ENCODE measurements around the gene PI4KB.
"Not testable (repeated sequence)": the region's sequence is repeated elsewhere in the genome, so short reads cannot be mapped to it uniquely, and the experiment has no call there.

Gene PI4KB

GRCh38 chr1:151287767-151288500, 39.3 kb downstream of the PI4KB start:
- DNase-seq, result no peak
- intact Hi-C loops (cut with DNase I), result no loop called here

DNA sequence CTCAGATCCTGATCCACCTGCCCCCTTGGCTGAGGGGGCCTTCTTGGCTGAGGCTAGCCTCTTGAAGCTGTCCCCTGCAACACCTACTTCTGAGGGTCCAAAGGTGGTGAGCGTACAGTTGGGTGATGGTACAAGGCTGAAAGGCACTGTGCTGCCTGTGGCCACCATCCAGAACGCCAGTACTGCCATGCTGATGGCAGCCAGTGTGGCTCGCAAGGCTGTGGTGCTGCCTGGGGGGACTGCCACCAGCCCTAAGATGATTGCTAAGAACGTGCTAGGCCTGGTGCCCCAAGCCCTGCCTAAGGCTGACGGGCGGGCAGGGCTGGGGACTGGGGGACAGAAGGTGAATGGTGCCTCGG, 39.9 kb downstream of the PI4KB start:
- DNase-seq, result no peak
- intact Hi-C loops (cut with DNase I), result no loop called here

GRCh38 chr1:151286619-151287340, 40.4 kb downstream of the PI4KB start:
- intact Hi-C loops (cut with DNase I), result no loop called here

GRCh38 chr1:151284013-151284577, 43.1 kb downstream of the PI4KB start:
- intact Hi-C loops (cut with DNase I), result no loop called here
- DNase-seq, result no peak

More at GRCh38 chr1:151286619-151287340, 40.4 kb downstream of the PI4KB start:
- no peak for DNase-seq

GRCh38 chr1:151282883-151283725, 44.1 kb downstream of the PI4KB start:
- peak in 18 of 42 donors; percentile 18 to 59 (median 31) for DNase-seq
- intact Hi-C loops (cut with DNase I), result no loop called here

DNA sequence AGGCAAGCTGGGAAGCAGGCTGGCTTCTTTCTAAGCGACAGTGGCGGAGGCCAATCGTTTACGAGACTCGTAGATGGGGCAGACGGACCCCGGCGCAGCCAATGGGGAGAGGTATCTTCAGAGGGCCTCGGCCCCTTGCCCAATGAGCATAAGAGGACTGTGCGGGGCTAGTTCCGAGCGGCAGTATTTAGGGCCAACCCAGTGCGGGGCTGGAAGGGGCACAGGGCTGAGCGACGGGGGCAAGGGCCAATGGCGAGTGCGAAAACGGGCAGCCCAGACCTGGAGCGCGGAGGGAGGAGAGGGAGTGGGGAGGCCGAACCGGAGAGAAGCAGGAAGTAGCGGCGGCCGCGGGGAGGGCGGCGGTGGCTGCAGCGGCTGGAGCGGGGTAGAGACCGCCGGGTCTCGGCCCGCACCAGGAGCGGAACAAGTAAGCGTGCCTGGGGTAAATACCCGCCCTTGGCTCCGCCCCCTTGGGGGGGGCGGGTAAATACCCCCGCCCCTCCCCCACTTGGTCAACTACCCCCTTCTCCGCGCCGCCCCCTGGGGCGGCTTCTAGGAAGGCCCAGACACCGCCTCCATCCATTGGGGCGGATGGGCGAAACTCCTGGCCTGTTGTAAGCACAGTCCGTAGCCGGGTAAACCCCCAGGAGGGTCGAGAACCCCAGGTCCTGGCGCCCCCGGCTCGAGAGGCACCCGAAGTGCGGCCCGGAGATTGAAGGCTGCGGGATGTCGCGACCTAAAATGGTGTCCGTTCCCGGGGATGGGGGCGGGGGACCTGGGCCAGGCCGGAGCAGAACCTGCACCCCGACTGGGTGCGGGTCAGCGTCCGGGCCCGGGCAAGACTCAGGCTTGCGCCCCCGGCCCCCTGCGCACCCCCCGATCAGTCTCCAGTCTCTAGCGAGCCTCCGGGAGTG, 45.0 kb downstream of the PI4KB start, which contains the start of gene ZNF687:
Gene ZNF687 (plus strand): TSS at position 331 of the 914 bp plus-strand sequence. CDS start 3,993 bp downstream, outside the sequence.
- intact Hi-C loops (cut with DNase I), result loop anchor here (2.0 kb wide), 1 partner anchor 27 kb away; the partner anchor contains the start of gene PSMD4

GRCh38 chr1:151281225-151281968, 45.8 kb downstream of the PI4KB start:
- peak; percentile 89 to 98 (median 95) for DNase-seq
- intact Hi-C loops (cut with DNase I), result loop anchor here (2.0 kb wide), 1 partner anchor 27 kb away; the partner anchor contains the start of gene PSMD4

More for the DNA sequence above, 45.0 kb downstream of the PI4KB start, which contains the start of gene ZNF687:
- peak; percentile 100 for DNase-seq

DNA sequence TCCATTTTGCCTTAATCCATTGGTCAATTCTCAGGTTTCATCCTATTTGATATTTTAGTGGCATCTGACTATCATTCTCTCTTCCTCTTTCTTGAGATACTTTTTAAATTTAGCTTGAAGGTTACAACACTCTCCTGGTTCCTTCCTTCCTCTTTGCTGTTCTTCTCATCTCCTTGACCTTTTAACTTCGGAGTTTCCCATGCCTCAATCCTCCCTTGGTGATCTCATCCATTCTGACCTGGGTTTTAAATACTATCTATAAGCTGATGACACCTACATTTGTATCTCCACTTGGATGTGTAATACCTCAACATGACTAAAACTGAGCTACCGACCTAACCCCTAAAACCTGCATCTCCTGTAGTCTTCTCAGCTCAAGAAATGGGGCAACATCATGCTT, 50.0 kb downstream of the PI4KB start:
- intact Hi-C loops (cut with DNase I), result no loop called here

GRCh38 chr1:151275341-151275740, 51.9 kb downstream of the PI4KB start:
- DNase-seq; intact Hi-C loops (cut with DNase I): not testable (repeated sequence)

More for the DNA sequence above, 50.0 kb downstream of the PI4KB start:
- no peak for DNase-seq

GRCh38 chr1:151273924-151274466, 53.2 kb downstream of the PI4KB start:
- intact Hi-C loops (cut with DNase I), result no loop called here
- no peak for DNase-seq

DNA sequence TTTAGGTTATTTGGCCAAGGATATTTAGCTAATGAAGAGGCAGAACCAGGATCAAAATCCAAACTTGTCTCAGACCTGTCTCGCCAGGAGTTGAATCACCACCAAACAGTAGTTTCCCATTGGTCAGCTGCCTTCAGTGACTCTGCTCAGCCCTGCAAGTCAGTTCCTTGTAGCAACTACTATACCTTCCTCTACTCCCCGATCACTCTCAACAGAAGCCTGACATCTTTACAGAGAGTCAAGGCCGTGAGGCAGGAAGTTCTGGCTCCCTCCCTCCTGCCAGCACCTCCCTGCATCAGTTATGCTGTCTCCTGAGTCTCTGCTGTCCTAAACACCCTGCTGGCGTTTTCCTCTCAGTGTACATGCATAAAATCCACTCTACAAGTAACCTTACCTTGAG, 59.5 kb downstream of the PI4KB start:
- no peak for DNase-seq
- intact Hi-C loops (cut with DNase I), result no loop called here

GRCh38 chr1:151266821-151267220, 60.4 kb downstream of the PI4KB start:
- no peak for DNase-seq
- intact Hi-C loops (cut with DNase I), result no loop called here

- intact Hi-C loops (cut with DNase I), result no loop called here
- no peak for DNase-seq
Measured at GRCh38 chr1:151266315-151266714, 60.9 kb downstream of the PI4KB start.

- intact Hi-C loops (cut with DNase I), result no loop called here
- DNase-seq, result no peak
Measured at GRCh38 chr1:151265446-151266236, 61.6 kb downstream of the PI4KB start.

DNA sequence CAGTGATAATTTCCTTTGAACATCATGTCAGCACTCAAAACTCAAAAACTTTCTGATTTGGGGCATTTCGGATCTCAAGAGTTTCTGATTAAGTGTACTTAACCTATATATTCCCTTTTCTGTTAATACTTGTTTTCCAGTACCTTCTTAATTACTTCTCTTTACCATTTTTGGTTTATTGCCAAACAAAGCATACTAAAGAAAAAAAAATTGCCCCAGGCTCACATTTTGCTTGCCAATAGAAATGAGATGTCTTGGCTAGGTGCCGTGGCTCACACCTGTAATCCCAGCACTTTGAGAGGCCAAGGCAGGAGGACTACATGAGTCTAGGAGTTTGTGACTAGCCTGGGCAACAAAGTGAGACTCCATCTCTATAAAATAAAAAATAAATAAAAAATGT, 67.9 kb downstream of the PI4KB start:
- intact Hi-C loops (cut with DNase I), result no loop called here
- no peak for DNase-seq

- no peak for DNase-seq
- intact Hi-C loops (cut with DNase I), result loop anchor here (2.0 kb wide), 2 partner anchors 25 to 57 kb away; partner anchors contain the start of gene PIP5K1A
Measured at GRCh38 chr1:151255381-151255780, 71.8 kb downstream of the PI4KB start.
